ENCODE results near the gene ZC3H11A.
"Not testable (repeated sequence)": the region's sequence is repeated elsewhere in the genome, so short reads cannot be mapped to it uniquely, and the experiment has no call there.

The ZC3H11A gene

DNA sequence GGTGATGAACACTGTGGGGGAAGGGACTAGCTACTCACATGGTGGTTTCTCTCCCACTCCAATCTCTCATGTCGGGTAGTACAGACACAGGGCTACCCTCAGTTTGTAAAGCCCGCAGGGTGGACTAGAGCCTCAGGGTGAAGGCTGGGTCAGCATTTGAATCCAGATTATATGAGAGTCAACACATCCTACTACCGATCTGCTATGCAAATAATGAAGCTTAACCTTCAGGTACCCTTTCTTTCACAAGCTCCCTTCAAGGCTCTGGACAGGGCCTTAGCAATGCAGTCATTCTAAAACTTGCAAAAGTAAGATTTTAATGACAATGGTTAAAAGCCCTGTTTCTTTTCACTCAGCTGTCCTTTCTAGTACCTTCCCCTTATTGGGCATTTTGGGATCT is 5.5 kb upstream of the ZC3H11A start:
- DNase-seq: no peak

DNA sequence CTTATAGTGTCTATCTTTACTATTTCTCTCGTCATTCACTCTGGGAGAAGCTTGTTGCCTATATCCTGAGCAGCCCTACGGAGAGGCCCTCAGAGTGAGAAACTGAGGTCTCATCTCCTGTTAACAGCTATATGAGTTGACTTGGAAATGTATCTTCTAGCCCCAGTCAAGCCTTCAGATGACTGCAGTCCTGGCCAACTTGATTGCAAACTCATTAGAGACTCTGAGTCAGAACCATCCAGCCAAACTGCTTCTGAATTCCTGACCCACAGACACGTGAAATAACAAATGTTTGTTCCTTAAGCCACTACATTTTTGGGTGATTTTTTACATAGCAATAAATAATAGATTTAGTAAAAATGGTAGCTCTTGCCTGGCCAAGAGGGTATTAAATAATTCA is 3.9 kb upstream of the ZC3H11A start:
- DNase-seq: no peak

DNA sequence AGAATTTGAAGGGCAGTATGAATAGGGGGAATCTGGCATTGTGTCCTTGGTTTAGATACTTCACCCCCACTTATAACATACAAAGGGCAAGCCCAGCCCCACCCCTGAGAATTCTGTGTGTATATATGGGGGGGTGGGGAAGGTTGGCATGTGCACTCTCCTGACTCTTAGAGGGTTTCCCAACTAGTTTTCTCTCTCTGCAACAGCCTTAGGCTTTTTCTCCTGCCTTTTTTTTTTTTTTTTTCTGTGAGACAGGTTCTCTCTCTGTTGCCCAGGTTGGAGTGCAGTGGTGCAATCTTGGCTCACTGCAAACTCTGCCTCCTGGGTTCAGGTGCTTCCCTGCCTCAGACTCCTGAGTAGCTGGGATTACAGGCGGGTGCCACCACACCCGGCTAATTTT is 2.9 kb upstream of the ZC3H11A start:
- no peak for DNase-seq

- DNase-seq: not testable (repeated sequence)
Observed at GRCh38 chr1:203793561-203793960, 1.9 kb upstream of the ZC3H11A start.

DNA sequence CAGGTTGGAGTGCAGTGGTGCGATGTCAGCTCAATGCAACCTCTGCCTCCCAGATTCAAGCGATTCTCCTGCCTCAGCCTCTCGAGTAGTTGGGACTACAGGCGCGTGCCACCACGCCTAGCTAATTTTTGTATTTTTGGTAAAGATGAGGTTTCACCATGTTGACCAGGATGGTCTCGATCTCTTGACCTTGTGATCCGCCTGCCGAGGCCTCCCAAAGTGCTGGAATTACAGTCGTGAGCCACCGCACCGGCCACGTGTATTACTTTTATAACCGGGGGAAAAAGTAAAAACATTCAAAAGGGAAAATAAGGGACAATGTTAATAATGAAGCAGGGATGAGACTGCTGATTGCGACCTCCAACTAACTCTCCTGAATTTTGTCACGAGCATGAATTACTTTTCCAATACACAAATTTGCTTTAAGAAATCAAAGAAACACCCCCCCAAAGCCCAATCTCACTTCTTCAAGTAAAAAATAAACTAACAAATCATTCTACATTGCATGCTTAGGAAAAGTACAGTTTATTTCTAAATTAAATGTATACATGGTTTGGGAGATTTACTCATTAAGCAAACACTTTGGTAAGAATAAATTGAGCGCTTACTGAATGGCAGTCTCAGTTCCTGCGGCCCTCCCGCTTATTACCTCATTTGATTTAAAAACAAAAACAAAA is 521 bp upstream of the ZC3H11A start:
- DNase-seq: no peak

DNA sequence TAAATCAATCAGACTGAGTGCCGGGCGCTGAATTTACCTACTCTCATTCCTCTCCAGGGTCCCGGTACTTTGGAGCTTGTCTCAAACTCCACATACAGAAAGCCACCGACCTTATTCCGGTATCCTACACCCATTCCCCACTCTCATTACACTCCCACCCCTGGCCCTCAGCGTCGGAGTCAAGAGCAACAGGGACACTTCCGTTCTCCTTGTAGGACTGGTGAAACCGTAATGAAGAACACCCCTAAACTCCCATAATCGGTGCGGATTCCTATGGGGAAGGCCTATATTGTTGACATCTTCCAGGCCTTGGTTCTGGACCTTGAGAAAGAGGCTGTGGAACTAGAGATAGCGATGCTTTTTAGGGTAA is 798 bp downstream of the ZC3H11A start:
- DNase-seq: no peak

- DNase-seq: no peak
Observed at GRCh38 chr1:203797216-203797615, 1.8 kb downstream of the ZC3H11A start.

DNA sequence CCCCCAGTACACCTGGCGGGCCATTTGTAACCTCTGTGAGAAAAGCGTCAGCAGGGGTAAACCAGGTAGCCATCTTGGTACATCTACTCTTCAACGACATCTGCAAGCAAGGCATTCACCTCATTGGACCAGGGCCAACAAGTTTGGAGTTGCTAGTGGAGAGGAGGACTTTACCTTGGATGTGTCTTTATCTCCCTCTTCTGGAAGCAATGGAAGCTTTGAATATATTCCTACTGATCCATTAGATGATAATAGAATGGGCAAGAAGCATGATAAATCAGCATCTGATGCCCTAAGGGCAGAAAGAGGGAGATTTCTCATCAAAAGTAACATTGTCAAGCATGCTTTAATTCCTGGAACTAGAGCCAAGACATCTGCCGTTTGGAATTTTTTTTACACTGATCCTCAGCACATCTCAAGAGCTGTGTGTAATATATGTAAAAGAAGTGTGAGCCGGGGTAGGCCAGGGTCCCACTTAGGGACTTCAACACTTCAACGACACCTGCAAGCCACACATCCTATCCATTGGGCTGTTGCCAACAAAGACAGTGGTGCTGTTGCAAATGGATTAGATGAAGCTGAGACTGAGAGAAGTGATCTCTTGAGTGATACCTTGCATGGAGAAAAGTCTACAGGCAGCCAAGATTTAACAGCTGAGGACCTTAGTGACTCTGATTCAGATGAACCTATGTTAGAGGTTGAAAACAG is 2.7 kb downstream of the ZC3H11A start:
- no peak for DNase-seq

GRCh38 chr1:203799157-203799556 is 3.7 kb downstream of the ZC3H11A start:
- DNase-seq: no peak

DNA sequence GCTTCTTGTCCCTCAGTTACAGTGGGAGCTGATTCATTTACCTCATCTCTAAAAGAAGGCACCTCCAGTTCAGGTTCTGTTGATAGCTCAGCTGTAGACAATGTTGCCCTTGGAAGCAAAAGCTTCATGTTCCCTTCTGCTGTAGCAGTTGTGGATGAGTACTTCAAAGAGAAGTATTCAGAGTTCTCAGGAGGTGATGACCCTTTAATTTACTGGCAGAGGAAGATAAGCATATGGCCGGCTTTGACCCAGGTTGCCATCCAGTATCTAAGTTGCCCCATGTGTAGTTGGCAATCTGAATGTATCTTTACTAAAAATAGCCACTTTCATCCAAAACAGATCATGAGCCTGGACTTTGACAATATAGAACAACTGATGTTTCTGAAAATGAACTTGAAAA is 4.5 kb downstream of the ZC3H11A start:
- DNase-seq: no peak

- no peak for DNase-seq
Observed at GRCh38 chr1:203805689-203806088, 10.3 kb downstream of the ZC3H11A start.

GRCh38 chr1:203807196-203807595 is 11.8 kb downstream of the ZC3H11A start:
- DNase-seq: no peak

DNA sequence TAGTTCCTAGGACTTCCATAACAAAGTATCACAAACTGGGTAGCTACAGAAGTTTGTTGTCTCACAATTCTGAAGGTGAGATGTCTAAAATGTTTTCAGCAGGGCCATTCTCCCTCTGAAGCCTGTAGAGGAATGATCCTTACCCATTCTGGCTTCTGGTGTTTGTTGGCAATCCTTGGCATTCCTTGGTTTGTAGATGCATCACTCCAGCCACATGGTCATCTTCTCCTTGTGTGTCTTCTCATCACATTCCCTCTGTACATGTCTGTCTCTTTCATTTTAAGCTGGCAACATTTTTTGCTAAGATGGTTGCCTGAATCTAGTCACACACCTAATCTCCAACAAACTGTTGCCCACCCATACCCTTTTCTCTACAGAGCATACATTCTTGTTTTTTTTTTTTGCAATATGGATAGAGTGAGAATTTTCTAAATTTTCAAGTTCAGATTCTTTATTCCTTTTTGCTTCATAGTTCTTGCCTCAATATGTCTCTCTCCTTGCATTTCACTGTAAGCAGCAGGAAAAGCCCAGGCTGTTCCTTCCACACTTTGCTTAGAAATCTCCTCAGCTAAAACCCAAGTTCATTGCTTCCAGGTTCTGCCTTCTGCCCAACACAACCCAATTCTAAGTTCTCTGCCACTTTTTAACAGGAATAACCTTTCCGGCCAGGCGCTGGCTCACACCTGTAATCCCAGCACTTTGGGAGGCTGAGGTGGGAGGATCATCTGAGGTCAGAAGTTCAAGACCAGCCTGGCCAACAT is 18.3 kb downstream of the ZC3H11A start:
- DNase-seq: no peak

- no peak for DNase-seq
Observed at GRCh38 chr1:203818399-203818798, 23.0 kb downstream of the ZC3H11A start.

DNA sequence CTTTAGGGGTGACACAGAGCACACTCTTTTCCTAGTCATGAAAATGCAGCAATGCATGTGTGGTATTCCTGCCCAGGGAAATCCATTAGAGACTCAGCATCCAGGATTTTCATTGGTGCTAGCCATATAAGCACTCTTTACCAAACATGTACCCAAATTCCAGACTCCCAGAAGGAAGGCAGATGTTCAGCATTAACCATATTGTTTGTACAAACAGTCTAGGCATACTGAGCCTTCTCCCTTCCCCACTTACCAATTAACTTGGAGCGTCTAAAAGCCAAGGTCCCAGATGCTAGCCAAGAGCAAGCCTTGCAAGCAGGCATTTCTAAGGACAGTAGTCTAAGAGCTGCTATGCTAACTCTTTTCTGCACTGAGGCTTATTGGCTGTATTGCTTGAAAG is 27.9 kb downstream of the ZC3H11A start:
- DNase-seq: no peak

DNA sequence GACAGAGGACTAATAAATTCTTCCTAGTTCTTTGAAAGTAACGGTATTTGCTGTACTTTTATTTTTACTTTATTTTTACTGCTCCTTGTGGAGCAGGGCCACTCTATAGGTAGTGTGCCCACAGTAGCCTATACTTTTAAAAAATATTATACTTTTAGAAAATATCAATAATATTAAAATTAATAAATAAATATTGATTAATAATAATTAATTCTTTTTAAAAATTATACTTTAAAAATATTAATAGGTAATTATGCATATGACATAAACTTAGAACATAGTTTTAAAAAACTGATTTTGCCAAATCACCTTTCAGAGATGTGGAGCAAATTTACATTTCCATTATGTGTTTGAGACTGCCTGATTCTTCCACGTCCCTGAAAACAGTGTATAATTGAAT is 30.8 kb downstream of the ZC3H11A start:
- no peak for DNase-seq

DNA sequence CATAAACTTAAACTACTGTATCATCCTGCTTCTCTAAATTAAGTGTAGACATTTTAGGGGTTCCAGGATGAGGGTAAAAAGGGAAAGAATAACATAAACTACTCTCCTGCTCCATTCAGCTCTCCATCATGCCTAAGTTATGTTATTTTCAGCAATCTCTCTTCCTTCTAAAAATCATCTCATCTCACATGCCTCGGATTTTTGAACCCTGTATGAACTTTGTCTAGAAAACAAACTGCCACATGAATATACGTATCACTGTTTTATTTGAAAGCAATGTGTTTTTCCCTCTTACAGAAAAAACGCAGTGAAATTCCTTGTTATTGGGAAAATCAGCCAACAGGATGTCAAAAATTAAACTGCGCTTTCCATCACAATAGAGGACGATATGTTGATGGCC is 32.6 kb downstream of the ZC3H11A start:
- DNase-seq: no peak

GRCh38 chr1:203828503-203828902 is 33.1 kb downstream of the ZC3H11A start:
- no peak for DNase-seq

- not testable (repeated sequence) for DNase-seq
Observed at GRCh38 chr1:203829247-203829646, 33.8 kb downstream of the ZC3H11A start.

DNA sequence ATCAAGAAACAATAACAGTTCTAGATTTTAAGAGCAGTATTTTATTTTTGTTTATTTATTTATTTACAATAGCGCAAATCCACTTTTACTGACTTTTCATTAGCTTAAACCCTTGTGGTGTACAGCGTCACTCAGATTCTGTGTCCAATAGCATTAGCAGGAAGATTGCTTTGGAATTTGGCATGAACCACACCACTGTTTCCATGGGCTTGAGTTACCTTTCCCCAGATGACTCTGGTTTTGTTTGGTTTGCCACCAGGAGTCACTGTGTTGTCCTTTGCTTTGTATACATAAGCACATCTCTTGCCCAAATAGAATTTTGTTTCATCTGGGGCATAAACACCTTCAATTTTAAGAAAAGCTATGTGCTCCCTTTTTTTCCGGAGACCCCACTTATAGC is 40.1 kb downstream of the ZC3H11A start:
- DNase-seq: no peak

- DNase-seq: no peak
Observed at GRCh38 chr1:203839081-203839480, 43.7 kb downstream of the ZC3H11A start.

- no peak for DNase-seq
Observed at GRCh38 chr1:203840208-203840808, 44.9 kb downstream of the ZC3H11A start.

GRCh38 chr1:203842559-203842876 is 47.1 kb downstream of the ZC3H11A start:
- DNase-seq: no peak

DNA sequence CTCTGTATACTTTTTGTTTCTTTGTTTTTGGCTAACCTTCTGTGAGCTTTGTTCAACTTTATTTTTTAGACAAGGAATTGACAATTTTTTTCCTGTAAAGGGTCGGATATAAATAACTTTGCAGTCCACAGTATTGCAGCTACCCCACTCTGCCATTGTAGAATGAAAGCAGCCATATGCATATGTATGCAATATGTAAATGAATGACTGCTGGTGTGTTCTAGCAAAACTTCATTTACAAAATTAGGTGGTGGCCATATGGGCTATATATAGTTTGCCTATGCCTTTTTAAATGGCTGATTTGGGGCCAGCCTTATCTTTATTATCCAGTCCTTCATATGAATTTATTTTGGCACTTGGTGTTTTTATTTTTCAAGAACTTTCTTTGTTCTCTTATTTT is 48.0 kb downstream of the ZC3H11A start:
- DNase-seq: no peak

Data from CD4-positive, alpha-beta T cell treated with Interleukin-15 for 1 hour (primary cell).